Heart left ventricle (tissue), 16 donors: ENCODE measurements around the gene NFIX. TPM values are rescaled to one million over a fixed set of nuclear protein-coding genes. Genes with fewer than 3 reads are reported as not detected.

Experiments used
- ATAC-seq, 4 donors: fragments of 200-7000 bp; cut with Tn5 transposase; one replicate each; pipeline ENCODE4 v1.9.1; 2020 to 2022; ENCODE audit warnings: moderate library complexity in 4 of 4, mild to moderate bottlenecking in 3 of 4, moderate number of reproducible peaks in 1 of 4
- DNase-seq, 5 donors: peaks; one replicate each; pipeline ENCODE4 v3.0.0-alpha.2; 2020
- H3K27ac ChIP-seq, 12 donors: fragments of 200-600 bp; sonication (generic) in 4 of 12; one replicate each; pipeline versions ENCODE4 v1.5.0 to v1.8.0; 2016 to 2022; ENCODE audit warnings: mild to moderate bottlenecking in 2 of 12
- H3K27me3 ChIP-seq, 9 donors: fragments of 200-600 bp; sonication (generic) in 2 of 9; one replicate each; pipeline versions ENCODE4 v1.5.1 to v1.8.0; 2016 to 2022; ENCODE audit warnings: mild to moderate bottlenecking in 3 of 9
- H3K36me3 ChIP-seq, 9 donors: fragments of 200-600 bp; sonication (generic) in 2 of 9; one replicate each; pipeline versions ENCODE4 v1.5.0 to v1.8.0; 2018 to 2022; ENCODE audit warnings: mild to moderate bottlenecking in 2 of 9
- H3K4me1 ChIP-seq, 12 donors: fragments of 200-600 bp; sonication (generic) in 4 of 12; one replicate each; pipeline versions ENCODE4 v1.5.0 to v1.8.0; 2016 to 2022; ENCODE audit warnings: mild to moderate bottlenecking in 3 of 12
- H3K4me3 ChIP-seq, 12 donors: fragments of 200-600 bp; sonication (generic) in 4 of 12; one replicate each; pipeline versions ENCODE4 v1.5.0 to v1.8.0; 2017 to 2022; ENCODE audit warnings: mild to moderate bottlenecking in 9 of 12, moderate library complexity in 4 of 12
- H3K9me3 ChIP-seq, 12 donors: fragments of 200-600 bp; sonication (generic) in 4 of 12; one replicate each; pipeline versions ENCODE4 v1.5.0 to v1.8.0; 2016 to 2022; ENCODE audit warnings: mild to moderate bottlenecking in 1 of 12
- POLR2A ChIP-seq, 2 donors: fragments of 450-650 bp; IDR thresholded peaks; one replicate each; pipeline ENCODE4 v1.6.1; 2017; ENCODE audit warnings: antibody characterized with exemption in 2 of 2, mild to moderate bottlenecking in 2 of 2, moderate library complexity in 2 of 2
- whole genome bisulfite sequencing, 4 donors: extraction: QIAGEN DNeasy Blood & Tissue Kit in 2 of 4; methylation state at CpG; one replicate each; pipeline versions ENCODE4 v1.1.5 to v1.1.7; 2013 to 2018; 5-methylcytosine and 5-hydroxymethylcytosine counted together
- intact Hi-C, 10 donors: fragments of 100-400 bp; cut with DNase I; formaldehyde crosslinking; loops; one replicate each; pipeline versions ENCODE4 v1.11.1 to v1.14.2; 2022
- polyA plus RNA-seq, 2 donors: library from polyadenylated mRNA; stranded (reverse); fragments of 200-250 nt; gene quantifications; one replicate each; pipeline ENCODE4 v1.2.3, GENCODE V29; 2013
- total RNA-seq, 9 donors: library from RNA; depleted of rRNA in 2 of 9; stranded (reverse); fragments of >200 nt in 2 of 9; fragmentation: NEBNext Ultra II Directional in 3 of 9; extraction: Animal tissue kit (Norgen Biotek cat#: 25700) in 3 of 9; gene quantifications; one replicate each; pipeline versions ENCODE4 v1.1.0 to v1.2.4, GENCODE V29; 2016 to 2023
- TF ChIP-seq, protein P1 (sequence below), 12 donors: fragments of 200-600 bp; sonication (generic) in 4 of 12; IDR thresholded peaks; one replicate each; pipeline versions ENCODE4 v1.5.0 to v1.8.0; 2018 to 2022; ENCODE audit warnings: antibody characterized with exemption in 12 of 12, mild to moderate bottlenecking in 5 of 12
- donor health status: ischemic (EF 13 %, LVEDD 7.1; RV severe dilation, severe dysfunction).
- donor health status: healthy with polysubstance abuse.
- donor health status: DM: no; HTN: yes; CAD: no.
- donor health status: DM: no; HTN: no; CAD: no.
- donor health status: ischemic (EF 25% LVEDD 6.9; RV normal size, moderate dysfunction).
- donor health status: ischemic (EF 25% LVEDD 5.7; RV mildly dilated, moderate dysfunction).
- donor health status: healthy.
- donor health status: DM: yes; HTN: yes; CAD: no.
- donor health status: ischemic (EF 35%, LVEDD 5.7; RV mildly dilated, moderate dysfunction).
- donor health status: nonischemic (EF 11% LVEDD 7.7; RV severe dilation, severe dysfunction).
- donor health status: DM: yes; HTN: yes; CAD: no.
- donor health status: PGD.
- donor health status: ischemic (EF 29% LVEDD 5.4; RV normal size, mild dysfunction).
- donor health status: nonischemic (EF 23%, LVEDD 6.1; RV moderate dilation, normal function).

Gene NFIX
- total and polyA plus RNA-seq, 11 donors = 42.1 to 147 (median 107) TPM

- peaks cover 6 to 93% (median 75%) of the 10 kb centered on the region in 12 donors for H3K4me1 ChIP-seq
Measured at GRCh38 chr19:13100031-13100588, 104.8 kb downstream of the NFIX start.

GRCh38 chr19:13100841-13101589 lies 105.7 kb downstream of the NFIX start:
- DNase-seq = peak in 1 of 5 donors; percentile 32

More at GRCh38 chr19:13100031-13100588, 104.8 kb downstream of the NFIX start:
- DNase-seq (peak in 1 of 5 donors; percentile 28), ATAC-seq (no peak)
- no peak for TF ChIP-seq POLR2A (IDR thresholded peaks at IDR 0.05)
- TF ChIP-seq, protein P1, sequence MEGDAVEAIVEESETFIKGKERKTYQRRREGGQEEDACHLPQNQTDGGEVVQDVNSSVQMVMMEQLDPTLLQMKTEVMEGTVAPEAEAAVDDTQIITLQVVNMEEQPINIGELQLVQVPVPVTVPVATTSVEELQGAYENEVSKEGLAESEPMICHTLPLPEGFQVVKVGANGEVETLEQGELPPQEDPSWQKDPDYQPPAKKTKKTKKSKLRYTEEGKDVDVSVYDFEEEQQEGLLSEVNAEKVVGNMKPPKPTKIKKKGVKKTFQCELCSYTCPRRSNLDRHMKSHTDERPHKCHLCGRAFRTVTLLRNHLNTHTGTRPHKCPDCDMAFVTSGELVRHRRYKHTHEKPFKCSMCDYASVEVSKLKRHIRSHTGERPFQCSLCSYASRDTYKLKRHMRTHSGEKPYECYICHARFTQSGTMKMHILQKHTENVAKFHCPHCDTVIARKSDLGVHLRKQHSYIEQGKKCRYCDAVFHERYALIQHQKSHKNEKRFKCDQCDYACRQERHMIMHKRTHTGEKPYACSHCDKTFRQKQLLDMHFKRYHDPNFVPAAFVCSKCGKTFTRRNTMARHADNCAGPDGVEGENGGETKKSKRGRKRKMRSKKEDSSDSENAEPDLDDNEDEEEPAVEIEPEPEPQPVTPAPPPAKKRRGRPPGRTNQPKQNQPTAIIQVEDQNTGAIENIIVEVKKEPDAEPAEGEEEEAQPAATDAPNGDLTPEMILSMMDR (IDR thresholded peaks at IDR 0.05) = no peak
- H3K36me3 ChIP-seq = peaks cover 0 to 6% (median 4%) of the 10 kb centered on the region in 9 donors
- peak overlapping the region in 10 of 12 donors; percentile 4 to 75 (median 52) for H3K4me3 ChIP-seq
- H3K9me3 ChIP-seq = no peaks in the 10 kb centered on the region
- peaks cover 0 to 12% (median 0%) of the 10 kb centered on the region in 9 donors for H3K27me3 ChIP-seq
- peak overlapping the region; percentile 83 to 98 (median 92) for H3K27ac ChIP-seq
- WGBS, 4 donors = 74 to 90% (median 84%) methylated on average over 6 to 12 of the region's 12 CpGs
- intact Hi-C loops = loop anchor here in 7 of 10 donors (5.0 kb wide), 2 partner anchors 52 to 162 kb away; partner anchors contain the start of genes IER2 (in 6 of the 7) and STX10 (in 6 of the 7)

DNA sequence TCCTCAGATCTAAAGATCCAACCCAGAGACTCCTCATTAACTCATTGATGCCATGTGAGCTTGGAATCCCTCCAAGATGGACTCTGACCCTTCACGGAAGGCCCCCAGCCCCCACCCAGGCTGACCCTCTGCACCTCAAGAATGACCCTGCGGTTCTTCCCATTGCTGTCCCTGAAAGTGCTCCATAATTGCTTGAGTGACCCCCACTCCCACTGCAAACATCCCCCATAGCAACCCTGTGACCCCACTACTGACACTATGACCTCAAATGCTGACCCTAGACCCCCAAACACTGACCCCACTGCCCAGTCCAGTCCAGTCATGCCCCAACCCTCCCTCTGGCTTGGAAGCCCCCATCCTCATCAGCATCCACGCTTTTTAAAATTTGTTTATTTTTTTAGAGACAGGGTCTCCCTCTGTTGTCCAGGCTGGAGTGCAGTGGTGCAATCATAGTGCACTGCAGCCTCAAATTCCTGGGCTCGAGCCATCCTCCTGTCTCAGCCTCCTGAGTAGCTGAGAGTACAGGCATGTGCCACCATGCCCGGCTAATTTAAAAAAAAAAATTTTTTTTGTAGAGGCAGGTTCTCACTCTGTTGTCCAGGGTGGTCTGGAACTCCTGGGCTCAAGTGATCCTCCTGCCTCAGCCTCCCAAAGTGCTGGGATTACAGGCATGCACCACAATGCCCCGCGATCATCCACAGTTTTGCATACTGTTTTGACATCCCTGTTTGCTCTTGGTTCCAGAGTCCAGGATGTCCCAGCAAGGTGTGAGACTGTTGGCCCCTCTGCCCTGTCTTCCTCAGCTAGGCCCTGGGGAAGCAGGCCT lies 106.5 kb downstream of the NFIX start:
- Histone ChIP-seq H3K4me1 (peaks cover 6 to 79% (median 60%) of the 10 kb centered on the region in 12 donors), H3K9me3 (no peaks in the 10 kb centered on the region), H3K27me3 (peaks cover 0 to 12% (median 0%) of the 10 kb centered on the region in 9 donors), H3K4me3 (peak overlapping the region; percentile 15 to 75 (median 60)), H3K27ac (peak overlapping the region; percentile 72 to 98 (median 92)), H3K36me3 (peaks cover 0 to 5% (median 0%) of the 10 kb centered on the region in 9 donors)
- DNase-seq (no peak), ATAC-seq (no peak)
- TF ChIP-seq, protein P1 (IDR thresholded peaks at IDR 0.05) = no peak
- no peak for TF ChIP-seq POLR2A (IDR thresholded peaks at IDR 0.05)
- intact Hi-C loops = loop anchor here in 8 of 10 donors (2.0 to 5.0 kb wide), 3 partner anchors 49 to 160 kb away; partner anchors contain the start of genes IER2 (in 7 of the 8) and STX10 (in 7 of the 8)
- WGBS, 4 donors = 58 to 80% (median 66%) methylated on average over 7 of the region's 7 CpGs

More at GRCh38 chr19:13100841-13101589, 105.7 kb downstream of the NFIX start:
- Histone ChIP-seq H3K36me3 (no peaks in the 10 kb centered on the region), H3K9me3 (no peaks in the 10 kb centered on the region), H3K4me1 (peaks cover 6 to 87% (median 67%) of the 10 kb centered on the region in 12 donors), H3K4me3 (peak overlapping the region in 11 of 12 donors; percentile 21 to 75 (median 61)), H3K27ac (peak overlapping the region; percentile 42 to 98 (median 92)), H3K27me3 (peaks cover 0 to 12% (median 0%) of the 10 kb centered on the region in 9 donors)
- intact Hi-C loops = loop anchor here in 7 of 10 donors (5.0 kb wide), 2 partner anchors 51 to 161 kb away; partner anchors contain the start of genes IER2 (in 6 of the 7) and STX10 (in 6 of the 7)
- TF ChIP-seq, protein P1 (IDR thresholded peaks at IDR 0.05) = peak in 9 of 12 donors; percentile 7 to 47 (median 23)
- no peak for TF ChIP-seq POLR2A (IDR thresholded peaks at IDR 0.05)
- 67 to 77% (median 74%) methylated on average over 12 to 18 of the region's 18 CpGs for WGBS, 4 donors
- ATAC-seq = no peak
